HG03442 (cell line): Measurements from ENCODE around the gene ME2.
"Not testable (repeated sequence)": the region's sequence is repeated elsewhere in the genome, so short reads cannot be mapped to it uniquely, and the experiment has no call there.

ENCODE experiments used
- ATAC-seq: cut with Tn5 transposase; IDR thresholded peaks from one replicate; pipeline ENCODE4 v1.9.1; 2021; ENCODE audit warnings: mild to moderate bottlenecking, moderate library complexity; ENCODE audit not compliant: unreplicated experiment

Gene ME2

DNA sequence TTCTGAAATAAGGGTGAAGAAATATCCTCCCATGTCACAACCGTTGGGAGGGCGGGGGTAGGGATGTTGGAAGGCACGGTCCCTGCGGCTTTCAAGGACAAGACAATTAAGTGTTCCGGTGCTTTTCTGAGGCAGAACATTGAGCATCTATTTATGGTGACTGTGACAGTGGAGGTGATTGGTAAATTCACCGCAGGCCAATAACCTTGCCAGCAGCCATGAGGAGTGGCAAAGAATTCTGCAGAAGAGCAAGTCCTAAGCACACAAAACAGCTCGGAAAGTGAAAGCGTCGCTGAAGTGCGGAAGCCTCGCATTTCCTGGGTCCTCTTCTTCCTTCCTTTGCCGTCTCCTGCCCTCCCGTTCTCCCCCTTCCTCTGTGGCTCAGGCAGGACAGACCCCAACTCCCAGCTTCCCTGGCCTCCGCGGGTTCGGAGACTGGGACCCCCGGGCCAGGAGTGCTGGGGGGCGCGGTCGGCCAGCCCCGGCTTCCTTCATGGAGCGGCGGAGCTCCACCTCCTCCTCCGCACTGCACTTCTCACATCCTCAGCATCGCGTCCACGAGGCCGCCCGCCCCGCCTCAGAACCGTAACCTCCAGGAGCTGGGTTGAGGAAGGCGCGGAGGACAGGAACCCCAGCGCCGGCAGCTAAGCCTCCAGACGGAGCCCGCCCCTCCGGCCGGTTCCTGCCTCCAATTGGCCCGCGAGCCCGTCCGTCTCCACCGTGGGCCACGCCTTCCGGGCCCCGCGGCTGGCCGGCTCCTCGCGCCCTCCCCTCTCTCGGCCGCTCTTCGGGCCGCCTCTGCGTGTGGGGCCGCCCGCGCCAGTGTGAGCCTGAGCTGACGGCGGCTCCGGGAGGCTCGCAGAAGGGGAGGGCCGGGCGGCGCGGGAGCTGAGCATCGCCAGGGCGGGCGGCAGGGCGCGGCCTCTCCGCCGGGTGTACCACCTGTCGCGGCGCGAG, at the start of gene ME2:
Gene ME2, plus strand, starts transcription at position 774 of the 957 bp plus-strand sequence. CDS start 16,703 bp downstream, outside the sequence.
- ATAC-seq = peak; percentile 92

DNA sequence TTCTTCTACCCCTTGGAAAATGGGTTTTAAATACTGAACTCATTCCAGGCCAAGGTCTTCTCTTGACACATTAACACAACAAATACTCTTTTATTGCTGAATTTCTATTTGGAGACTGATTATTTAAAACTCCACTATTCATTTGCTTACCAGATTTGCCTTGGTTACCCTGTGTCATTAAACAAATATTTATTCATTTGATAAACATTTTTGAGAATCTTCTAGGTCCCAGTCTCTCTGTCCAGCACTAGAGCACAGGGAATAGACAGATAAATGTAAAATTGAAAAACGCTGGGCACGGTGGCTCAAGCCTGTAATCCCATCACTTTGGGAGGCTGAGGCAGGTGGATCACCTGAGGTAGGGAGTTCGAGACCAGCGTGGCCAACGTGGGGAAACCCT, 49.3 kb upstream of the ME2 start:
- no peak for ATAC-seq

DNA sequence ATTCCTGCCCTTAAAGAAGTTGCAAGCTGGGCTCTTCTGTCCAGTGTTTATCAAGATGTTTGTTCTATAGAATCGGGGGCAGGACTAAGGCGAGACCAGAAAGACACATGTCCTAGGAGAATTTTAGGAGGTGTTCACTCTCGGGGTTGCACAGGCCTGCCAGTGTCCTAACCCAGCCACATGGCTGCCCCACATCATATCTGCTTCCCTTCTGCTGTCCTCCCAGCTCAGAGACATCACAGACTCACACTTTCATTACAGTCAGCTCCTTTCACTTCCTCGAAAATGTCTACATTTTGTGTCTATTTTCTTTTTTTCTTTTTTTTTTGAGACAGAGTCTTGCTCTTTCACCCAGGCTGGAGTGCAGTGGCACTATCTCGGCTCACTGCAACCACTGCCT, 48.4 kb upstream of the ME2 start:
- no peak for ATAC-seq

DNA sequence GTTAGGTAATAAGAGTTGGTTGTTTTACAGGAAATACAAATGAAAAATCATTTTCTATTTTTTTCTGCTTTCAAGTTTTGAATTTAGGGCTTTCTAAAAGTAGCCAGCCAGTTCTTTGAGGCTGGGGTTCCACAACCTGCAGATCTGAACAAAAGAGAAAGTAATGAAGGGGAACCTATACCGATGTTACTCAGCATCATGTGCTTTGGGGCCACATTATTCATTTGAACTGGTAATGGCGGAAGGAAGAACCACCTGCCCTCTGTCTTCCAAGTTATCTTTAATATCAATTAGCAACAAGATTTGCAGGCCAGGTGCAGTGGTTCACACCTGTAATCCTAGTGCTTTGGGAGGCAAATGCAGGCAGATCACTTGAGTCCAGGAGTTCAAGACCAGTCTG, 46.2 kb upstream of the ME2 start:
- peak; percentile 75 for ATAC-seq

DNA sequence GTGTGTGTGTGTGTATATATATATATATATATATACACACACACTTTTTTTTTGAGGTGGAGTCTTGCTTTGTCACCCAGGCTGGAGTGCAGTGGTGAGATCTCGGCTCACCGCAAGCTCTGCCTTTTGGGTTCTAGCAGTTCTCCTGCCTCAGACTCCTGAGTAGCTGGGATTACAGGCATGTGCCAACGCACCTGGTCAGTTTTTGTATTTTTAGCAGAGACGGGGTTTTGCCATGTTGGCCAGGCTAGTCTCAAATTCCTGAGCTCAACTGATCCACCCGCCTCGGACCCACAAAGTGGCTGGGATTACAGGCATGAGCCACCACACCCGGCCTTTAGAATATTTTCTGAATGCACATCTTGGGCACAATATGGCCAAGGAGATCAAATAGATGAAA, 45.4 kb upstream of the ME2 start:
- not testable (repeated sequence) for ATAC-seq

DNA sequence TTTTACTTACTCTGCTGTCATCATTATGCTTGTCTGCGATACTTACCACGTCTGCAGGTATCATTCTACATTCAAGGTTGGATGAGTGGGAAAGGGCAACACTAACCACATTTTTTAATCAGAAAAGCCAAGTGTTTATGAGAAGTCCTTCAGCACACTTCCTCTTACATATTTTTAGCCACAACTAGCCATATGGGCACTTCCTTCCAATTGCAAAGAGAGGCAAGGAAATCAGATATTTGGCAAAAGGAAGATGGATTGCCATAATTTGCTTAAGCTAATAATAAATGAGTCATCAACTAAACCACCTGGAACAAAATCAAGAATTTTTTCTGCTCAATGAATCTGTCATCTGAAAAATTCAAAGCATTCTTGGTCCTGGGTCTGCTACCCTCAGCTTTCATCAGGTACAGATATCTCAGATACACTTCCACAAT, 42.4 kb upstream of the ME2 start:
- no peak for ATAC-seq

DNA sequence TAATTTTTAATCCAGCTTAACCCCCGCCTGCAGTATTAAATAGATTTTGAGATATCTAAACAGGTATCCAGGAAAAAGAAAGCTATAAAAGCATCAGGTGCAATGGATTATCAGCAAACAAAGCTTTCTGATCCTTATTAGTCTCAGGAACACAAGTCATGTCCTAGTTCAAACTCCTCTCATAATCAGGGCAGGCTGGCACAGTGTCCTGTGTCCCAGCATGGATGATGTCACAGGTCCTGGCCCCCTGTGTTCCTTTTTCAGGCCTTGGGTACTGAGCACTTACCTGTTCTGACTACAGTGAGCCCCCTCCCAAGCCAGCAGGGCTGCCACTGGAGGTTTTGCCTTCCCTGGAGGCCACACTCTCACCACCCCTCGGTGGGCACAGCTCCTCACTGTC, 39.6 kb upstream of the ME2 start:
- no peak for ATAC-seq

DNA sequence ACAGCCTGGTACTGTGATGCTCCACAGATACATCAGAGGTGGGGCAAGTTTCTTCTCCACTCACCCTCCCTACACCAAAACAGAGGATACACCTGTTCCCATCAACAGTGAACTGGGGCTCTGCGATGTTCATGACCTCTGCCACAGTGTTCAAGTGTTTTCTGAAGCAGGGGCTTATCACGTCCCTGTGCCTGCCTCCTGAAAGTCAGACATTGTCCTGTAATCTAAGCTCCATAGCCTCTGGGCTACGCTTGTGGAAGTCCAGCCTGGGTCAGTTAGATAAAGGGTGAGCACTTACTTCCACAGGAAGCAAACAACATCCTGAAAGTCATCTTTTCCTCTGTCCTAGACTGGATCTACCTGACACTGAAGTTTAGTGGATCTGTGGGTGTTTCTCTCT, 38.9 kb upstream of the ME2 start:
- no peak for ATAC-seq

DNA sequence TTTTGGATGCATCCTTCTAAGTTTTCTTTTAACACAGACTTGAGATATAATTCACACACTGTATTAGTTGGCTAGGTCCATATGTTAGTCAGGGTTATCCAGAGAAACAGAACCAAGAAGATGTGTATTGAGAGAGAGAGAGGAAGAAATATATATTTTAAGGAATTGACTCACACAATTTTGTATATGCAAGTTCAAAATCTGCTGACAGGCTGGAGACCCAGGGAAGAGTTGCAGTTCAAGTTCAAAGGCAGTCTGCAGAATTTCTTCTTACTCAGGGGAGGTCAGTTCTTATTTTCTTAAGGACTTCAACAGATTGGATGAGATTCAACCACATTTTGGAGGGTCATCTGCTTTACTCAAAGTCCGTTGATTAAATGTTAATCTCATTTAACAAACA, 36.1 kb upstream of the ME2 start:
- ATAC-seq = no peak

DNA sequence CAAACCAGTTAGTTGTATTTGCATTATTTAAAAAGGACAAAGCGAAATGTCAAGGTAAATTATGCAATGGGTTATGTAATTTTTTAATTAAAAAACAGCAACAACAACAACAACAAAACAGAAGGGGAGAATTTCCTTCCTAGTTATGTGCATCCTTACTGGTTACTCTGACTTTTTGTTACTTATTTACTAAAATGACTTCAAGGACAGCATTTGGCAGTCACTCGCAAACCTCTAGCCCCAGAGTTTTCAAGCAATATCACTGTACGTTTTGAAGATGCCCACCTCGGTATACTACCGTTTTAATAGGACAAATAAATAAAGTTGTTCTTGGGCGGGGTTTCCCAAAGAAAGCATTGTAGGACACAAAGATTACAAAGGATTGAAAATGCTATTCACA, 34.4 kb upstream of the ME2 start:
- ATAC-seq = no peak

DNA sequence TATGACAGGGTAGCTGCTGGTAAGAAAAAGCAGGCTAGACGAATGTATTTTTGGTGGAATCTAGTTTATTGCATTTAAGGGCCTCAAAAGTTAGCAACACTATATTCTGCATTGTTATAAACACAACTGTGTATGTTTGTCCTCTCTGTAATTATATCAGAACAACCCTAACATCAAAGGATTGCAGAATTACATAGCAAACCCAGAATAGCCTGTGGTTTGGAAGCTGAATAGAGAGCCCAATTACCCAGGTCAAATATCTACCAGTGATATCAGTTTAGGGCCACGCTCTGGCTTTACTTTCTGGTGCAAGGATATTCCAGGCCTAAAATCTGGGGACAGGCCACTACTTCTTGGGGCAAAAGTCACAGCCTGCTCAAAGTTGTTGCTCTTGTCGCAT, 34.0 kb upstream of the ME2 start:
- ATAC-seq = no peak

DNA sequence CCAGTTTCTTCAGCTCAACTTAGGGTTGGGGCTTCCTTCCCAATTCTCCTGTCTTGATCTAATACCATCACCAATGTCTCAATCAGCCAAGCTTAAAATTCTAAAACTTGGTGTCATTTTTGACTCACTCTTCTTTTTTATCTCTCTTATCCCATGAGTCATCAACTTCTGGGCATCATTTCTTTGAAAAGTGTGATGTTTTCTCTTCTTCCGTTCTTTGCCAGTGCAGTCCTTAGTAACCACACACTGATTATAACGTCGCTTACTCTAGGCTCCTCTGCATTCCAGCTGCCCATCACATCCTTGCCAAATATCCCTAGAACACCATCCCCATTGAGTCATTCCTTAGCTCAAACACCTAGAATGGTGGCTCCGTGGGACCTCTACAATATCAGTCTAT, 31.7 kb upstream of the ME2 start:
- ATAC-seq = no peak

DNA sequence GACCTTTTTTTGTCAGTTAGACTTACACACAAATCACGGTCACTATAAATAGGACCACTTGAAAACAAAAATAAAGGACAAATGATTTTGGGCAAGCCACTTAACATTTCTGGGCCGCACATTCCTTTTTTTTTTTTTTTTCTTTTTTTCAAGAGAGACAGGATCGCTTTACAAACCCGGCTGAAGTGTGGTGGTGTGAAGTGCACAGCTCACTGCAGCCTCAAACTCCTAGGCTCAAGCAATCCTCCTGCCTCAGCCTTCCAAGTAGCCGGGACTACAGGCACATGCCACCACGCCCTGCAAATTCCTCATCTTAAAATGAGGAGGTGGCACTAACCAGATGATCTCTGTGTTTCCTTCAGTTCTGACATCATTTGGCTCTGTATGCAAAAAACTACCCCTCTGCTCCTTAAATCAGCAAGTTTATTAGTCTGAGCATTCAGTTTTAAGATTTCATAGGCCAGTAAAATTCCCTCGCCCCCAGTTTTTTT, 30.8 kb upstream of the ME2 start:
- no peak for ATAC-seq

DNA sequence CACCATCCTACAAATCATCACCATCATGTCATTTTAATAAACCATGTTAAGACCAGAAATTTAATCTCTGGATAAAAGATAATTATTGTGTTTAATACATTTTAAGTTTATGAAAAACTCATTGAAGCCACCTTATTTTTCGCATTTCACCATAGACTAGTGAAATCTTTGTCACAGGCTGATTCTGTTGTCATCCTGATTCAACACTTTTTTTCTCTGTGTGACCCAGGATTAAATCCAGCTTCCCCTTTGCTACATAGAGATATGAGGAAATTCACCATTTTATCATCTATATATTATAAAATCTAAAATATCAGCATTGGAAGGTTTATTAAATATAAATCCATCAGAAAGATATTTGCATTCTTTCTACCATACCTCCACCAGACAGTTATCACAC, 29.9 kb upstream of the ME2 start:
- no peak for ATAC-seq

DNA sequence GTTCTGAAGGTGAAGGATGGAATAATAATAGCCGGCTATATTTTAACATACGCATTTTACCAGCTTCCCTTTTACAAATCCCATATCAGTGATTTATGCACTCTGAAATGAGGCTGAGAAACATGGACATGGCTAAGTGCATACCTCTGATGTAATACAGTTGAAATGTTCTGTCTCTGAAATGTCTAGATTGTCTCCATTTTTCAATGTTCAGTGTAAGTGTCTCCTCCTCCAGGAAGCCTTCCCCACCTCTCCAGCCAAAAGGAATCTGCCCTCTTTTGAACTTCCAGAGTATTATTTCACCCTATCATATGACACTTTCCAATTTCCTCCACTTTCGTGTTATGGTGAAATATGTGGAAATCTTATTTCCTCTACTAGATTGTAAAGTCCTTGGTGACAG, 29.5 kb upstream of the ME2 start:
- no peak for ATAC-seq

DNA sequence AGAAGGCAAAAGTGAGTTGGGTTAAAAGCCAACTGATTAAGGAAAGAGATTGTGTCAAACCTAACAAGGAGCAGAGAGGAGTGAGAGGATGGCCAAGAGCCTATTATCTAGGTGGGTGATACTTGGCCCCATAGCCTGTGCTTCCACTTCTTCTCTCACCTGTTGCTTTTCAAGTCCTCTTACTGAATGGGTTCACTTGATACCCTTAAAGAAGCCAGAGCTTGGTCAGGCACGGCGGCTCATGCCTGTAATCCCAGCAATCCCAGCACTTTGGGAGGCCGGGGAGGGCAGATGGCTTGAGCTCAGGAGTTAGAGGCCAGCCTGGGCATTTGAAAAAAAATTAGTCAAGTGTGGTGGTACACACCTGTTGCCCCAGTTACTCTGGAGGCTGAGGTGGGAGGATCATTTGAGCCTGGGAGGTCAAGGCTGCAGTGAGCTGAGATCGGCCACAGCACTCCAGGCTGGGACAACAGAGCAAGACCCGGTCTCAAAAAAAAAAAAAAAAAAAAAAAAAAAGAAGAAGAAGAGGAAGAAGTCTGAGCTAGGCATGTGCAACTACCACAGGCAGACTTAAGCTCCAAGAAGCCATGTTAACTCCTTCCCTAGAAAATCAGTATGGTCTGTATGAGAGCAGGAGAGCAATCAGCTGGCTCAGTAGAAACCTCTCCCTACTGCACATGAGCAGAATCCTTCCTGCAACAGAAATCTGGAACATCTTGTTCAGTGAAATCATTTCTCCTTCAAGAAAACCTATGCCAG, 28.4 kb upstream of the ME2 start:
- no peak for ATAC-seq

DNA sequence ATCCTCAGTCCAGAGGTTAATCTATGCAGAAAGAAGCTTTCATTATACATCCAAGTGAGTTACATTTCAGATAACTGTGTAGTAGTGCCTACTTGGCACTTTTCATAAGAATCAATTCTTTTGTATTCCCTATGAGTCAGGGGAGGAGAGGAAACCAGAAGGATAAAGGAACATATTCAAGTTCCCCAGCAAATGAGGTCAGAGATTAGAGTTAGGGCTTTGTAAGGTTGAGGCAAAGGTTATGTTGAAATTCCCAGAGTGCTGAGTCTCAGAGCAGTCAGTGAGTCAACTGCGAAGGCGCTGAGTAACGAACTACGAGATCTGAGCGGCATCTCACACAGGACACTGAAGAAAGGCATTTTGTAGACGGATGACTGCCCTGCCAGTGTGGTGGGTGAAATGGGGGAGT, 25.1 kb upstream of the ME2 start:
- ATAC-seq = no peak

DNA sequence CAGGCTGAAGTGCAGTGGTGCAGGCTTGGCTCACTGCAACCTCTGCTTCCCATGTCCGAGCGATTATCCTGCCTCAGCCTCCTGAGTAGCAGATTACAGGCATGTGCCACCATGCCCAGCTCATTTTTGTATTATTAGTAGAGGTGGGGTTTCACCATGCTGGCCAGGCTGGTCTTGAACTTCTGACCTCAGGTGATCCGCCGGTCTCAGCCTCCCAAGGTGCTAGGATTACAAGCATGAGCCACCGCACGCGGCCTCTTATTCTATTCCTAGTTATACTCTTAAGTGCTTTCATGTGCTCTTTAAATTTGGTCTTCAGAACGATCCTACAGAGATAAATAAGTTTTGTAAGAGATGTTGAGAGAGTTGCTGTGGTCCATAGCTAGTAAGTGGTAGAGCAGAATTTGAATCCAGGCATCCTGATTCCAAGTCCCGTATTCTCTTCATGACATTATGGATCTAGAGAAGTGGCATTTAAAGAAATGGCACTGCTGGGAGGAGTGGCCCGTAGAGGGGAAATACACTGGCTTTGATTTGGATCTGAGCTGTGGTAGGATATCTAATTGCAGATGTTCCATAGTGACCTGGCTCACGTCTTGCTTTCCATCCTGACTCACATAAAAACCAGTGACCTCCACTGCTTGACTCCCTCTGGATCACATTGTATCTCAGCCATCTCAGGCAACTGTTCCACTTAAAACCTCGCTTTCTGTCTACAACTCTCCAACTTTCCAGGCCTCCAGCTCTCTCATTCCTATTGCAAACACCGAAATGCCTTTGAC, 22.8 kb upstream of the ME2 start:
- no peak for ATAC-seq

DNA sequence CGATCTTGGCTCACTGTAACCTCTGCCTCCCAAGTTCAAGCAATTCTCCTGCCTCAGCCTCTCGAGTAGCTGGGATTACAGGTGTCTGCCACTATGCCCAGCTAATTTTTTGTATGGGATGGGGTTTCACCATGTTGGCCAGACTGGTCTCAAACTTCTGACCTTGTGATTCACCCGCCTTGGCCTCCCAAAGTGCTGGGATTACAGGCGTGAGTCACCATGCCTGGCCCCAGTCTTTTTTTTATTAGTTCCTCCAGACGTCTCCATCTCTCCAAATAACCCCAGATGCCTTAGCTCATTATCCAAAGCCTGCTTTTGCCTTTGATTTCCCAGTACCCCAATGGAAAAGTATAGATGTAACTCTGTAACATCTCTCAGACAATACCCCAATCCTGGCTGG, 21.8 kb upstream of the ME2 start:
- not testable (repeated sequence) for ATAC-seq

DNA sequence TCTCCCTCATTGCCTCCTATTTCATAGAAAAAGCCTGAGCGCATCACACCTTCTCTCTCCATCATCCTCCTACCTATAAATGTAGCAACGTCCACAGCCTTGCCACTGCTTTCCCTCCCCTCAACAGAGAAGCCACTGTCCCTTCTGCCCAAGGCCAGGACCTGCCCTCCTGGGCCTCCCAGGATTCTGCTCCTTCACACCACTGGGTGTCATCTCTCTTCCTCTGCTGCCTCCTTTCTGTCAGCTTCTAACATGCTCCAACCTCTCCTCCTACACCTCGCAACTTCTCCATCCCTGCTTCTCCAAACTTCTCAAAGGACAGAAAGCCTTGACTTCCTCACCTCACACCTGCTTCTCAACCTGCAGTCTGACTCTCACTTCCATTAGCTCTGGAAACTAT, 21.2 kb upstream of the ME2 start:
- no peak for ATAC-seq
